ENCODE data around the gene KCNK1. TPM values are rescaled to one million over a fixed set of nuclear protein-coding genes. Genes with fewer than 3 reads are reported as not detected.

The KCNK1 gene
- polyA plus RNA-seq, 1 donor (not counting 4 experiments of a cell fraction or from before 2014, with no cell fraction given), result 17.5 TPM

GRCh38 chr1:233639611-233640010, 25.7 kb downstream of the KCNK1 start:
- peaks cover 4 to 7% of the 10 kb centered on the region in 2 experiments for H3K36me3 ChIP-seq (ENCODE audit: control insufficient read depth in 2 of 2, extremely low read depth in 1 of 2, insufficient read depth in 2 of 2, low read length in 2 of 2)
- H3K4me2 ChIP-seq (ENCODE audit: control insufficient read depth, extremely low read depth, insufficient read depth, low read depth, low read length), result no peak overlapping the region
- no peaks in the 10 kb centered on the region for H3K9me3 ChIP-seq (ENCODE audit: control insufficient read depth, low read depth, low read length)
- H3K27ac ChIP-seq (ENCODE audit: control insufficient read depth, insufficient read depth, low read length), result no peak overlapping the region
- no peaks in the 10 kb centered on the region for H3K4me1 ChIP-seq (ENCODE audit: control insufficient read depth, extremely low read depth, insufficient read depth, low read length)
- no peaks in the 10 kb centered on the region for H3K79me2 ChIP-seq (ENCODE audit: control insufficient read depth, insufficient read depth, low read length)
- dilution Hi-C loops (cut with MboI; ENCODE audit: extremely low pct_ligation_motif_present, low sequenced_read_pairs), result no loop called here
- H3K4me3 ChIP-seq (ENCODE audit: control insufficient read depth in 2 of 3, extremely low read depth in 1 of 3, insufficient read depth in 2 of 3, low read depth in 1 of 3, low read length in 3 of 3), result no peak overlapping the region
- no peak overlapping the region for H2AFZ ChIP-seq (ENCODE audit: control insufficient read depth, low read length)
- H3K9ac ChIP-seq (ENCODE audit: control insufficient read depth, extremely low read depth, insufficient read depth, low read length), result no peak overlapping the region
- TF ChIP-seq, protein P1, sequence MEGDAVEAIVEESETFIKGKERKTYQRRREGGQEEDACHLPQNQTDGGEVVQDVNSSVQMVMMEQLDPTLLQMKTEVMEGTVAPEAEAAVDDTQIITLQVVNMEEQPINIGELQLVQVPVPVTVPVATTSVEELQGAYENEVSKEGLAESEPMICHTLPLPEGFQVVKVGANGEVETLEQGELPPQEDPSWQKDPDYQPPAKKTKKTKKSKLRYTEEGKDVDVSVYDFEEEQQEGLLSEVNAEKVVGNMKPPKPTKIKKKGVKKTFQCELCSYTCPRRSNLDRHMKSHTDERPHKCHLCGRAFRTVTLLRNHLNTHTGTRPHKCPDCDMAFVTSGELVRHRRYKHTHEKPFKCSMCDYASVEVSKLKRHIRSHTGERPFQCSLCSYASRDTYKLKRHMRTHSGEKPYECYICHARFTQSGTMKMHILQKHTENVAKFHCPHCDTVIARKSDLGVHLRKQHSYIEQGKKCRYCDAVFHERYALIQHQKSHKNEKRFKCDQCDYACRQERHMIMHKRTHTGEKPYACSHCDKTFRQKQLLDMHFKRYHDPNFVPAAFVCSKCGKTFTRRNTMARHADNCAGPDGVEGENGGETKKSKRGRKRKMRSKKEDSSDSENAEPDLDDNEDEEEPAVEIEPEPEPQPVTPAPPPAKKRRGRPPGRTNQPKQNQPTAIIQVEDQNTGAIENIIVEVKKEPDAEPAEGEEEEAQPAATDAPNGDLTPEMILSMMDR (optimal IDR thresholded peaks at IDR 0.05 in 1 of 3, IDR thresholded peaks at IDR 0.05 in 1 of 3, conservative IDR thresholded peaks at IDR 0.05 in 1 of 3; ENCODE audit: extremely low read depth in 1 of 3, insufficient read depth in 2 of 3, low read length in 3 of 3), result no peak
- no peak for TF ChIP-seq EZH2 (IDR thresholded peaks at IDR 0.05; ENCODE audit: low read length)
- no peaks in the 10 kb centered on the region for H3K27me3 ChIP-seq (ENCODE audit: control insufficient read depth, extremely low read depth, insufficient read depth, low read length)
- no peak for FAIRE-seq
- no peak for DNase-seq (ENCODE audit: low read depth, low spot score)
- no peaks in the 10 kb centered on the region for H3K9me1 ChIP-seq (ENCODE audit: control insufficient read depth, extremely low read depth, insufficient read depth, low read length)
- H4K20me1 ChIP-seq (ENCODE audit: control insufficient read depth, extremely low read depth, insufficient read depth, low read length), result no peaks in the 10 kb centered on the region

DNA sequence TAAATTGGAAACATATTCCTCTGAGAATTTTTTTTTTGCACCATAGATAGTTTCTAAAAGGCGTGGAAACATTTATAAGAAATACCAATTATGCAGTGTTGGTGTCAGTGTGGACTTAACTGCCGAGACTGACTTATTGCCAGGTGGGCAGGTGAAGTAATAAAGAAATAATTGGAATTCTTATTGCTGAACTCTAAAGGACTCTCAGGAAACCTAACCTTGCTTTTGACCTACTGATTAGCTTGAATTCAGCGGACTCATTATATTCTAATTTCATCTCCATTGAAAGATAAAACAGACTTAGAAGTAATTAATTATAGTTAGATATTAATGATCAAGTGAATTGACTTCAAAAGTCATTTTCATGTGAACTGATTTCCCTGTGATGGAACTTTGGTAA, 26.3 kb downstream of the KCNK1 start:
- Histone ChIP-seq H3K36me3 (ENCODE audit: control insufficient read depth in 2 of 2, extremely low read depth in 1 of 2, insufficient read depth in 2 of 2, low read length in 2 of 2) (peaks cover 4 to 7% of the 10 kb centered on the region in 2 experiments), H3K27ac (ENCODE audit: control insufficient read depth, insufficient read depth, low read length) (no peak overlapping the region), H3K4me1 (ENCODE audit: control insufficient read depth, extremely low read depth, insufficient read depth, low read length) (no peaks in the 10 kb centered on the region), H3K79me2 (ENCODE audit: control insufficient read depth, insufficient read depth, low read length) (no peaks in the 10 kb centered on the region), H3K9me3 (ENCODE audit: control insufficient read depth, low read depth, low read length) (no peaks in the 10 kb centered on the region), H4K20me1 (ENCODE audit: control insufficient read depth, extremely low read depth, insufficient read depth, low read length) (no peaks in the 10 kb centered on the region), H3K27me3 (ENCODE audit: control insufficient read depth, extremely low read depth, insufficient read depth, low read length) (no peaks in the 10 kb centered on the region), H3K9ac (ENCODE audit: control insufficient read depth, extremely low read depth, insufficient read depth, low read length) (no peak overlapping the region), H3K4me3 (ENCODE audit: control insufficient read depth in 2 of 3, extremely low read depth in 1 of 3, insufficient read depth in 2 of 3, low read depth in 1 of 3, low read length in 3 of 3) (no peak overlapping the region), H3K9me1 (ENCODE audit: control insufficient read depth, extremely low read depth, insufficient read depth, low read length) (no peaks in the 10 kb centered on the region), H3K4me2 (ENCODE audit: control insufficient read depth, extremely low read depth, insufficient read depth, low read depth, low read length) (no peak overlapping the region), H2AFZ (ENCODE audit: control insufficient read depth, low read length) (no peak overlapping the region)
- no peak for TF ChIP-seq EZH2 (IDR thresholded peaks at IDR 0.05; ENCODE audit: low read length)
- TF ChIP-seq, protein P1 (optimal IDR thresholded peaks at IDR 0.05 in 1 of 3, IDR thresholded peaks at IDR 0.05 in 1 of 3, conservative IDR thresholded peaks at IDR 0.05 in 1 of 3; ENCODE audit: extremely low read depth in 1 of 3, insufficient read depth in 2 of 3, low read length in 3 of 3), result no peak
- dilution Hi-C loops (cut with MboI; ENCODE audit: extremely low pct_ligation_motif_present, low sequenced_read_pairs), result no loop called here
- FAIRE-seq (no peak), DNase-seq (ENCODE audit: low read depth, low spot score) (no peak)
